Measurements from ENCODE around the gene CDH4. TPM values are rescaled to one million over a fixed set of nuclear protein-coding genes. Genes with fewer than 3 reads are reported as not detected.

The CDH4 gene
- total and polyA plus RNA-seq, 9 of the 15 experiments (the other 6 are each of a cell fraction or from before 2014, with no cell fraction given), result 0.04 TPM; not detected in 8

GRCh38 chr20:61664556-61665320 lies 412.7 kb downstream of the CDH4 start:
- in situ Hi-C loops (cut with MboI) (no loop called here), intact Hi-C loops (cut with micrococcal nuclease) (no loop called here)
- no peak overlapping the region for H3K27ac ChIP-seq (ENCODE audit: extremely low read depth, low read depth, low read length)
- H3K4me1 ChIP-seq (replicated peaks in 1 of 2; ENCODE audit: control insufficient read depth in 2 of 2, insufficient read depth in 2 of 2, low read length in 2 of 2), result no peaks in the 10 kb centered on the region
- H3K9me1 ChIP-seq (ENCODE audit: control insufficient read depth, insufficient read depth, low read length), result no peaks in the 10 kb centered on the region
- ATAC-seq, result no peak
- no peak overlapping the region for H3K9ac ChIP-seq (ENCODE audit: insufficient read depth in 1 of 2, low read depth in 2 of 2, low read length in 2 of 2)
- no peak overlapping the region for H3K4me2 ChIP-seq (ENCODE audit: insufficient read depth, low read length)
- peaks cover 15 to 84% of the 10 kb centered on the region in 2 experiments; a peak in 3 of 5 replicates for H3K27me3 ChIP-seq (ENCODE audit: control insufficient read depth in 2 of 2, insufficient read depth in 2 of 2, low read length in 2 of 2)
- H3K4me3 ChIP-seq, result no peak overlapping the region
- BruUV-seq (replicated peaks), result no TSS peak
- no peak for FAIRE-seq
- H3K36me3 ChIP-seq (ENCODE audit: control insufficient read depth, insufficient read depth, low read length), result no peaks in the 10 kb centered on the region
- no peak for TF ChIP-seq RFX5 (IDR thresholded peaks at IDR 0.05; ENCODE audit: low read depth, low read length)
- 0 out of 2 replicates have a peak, but pooled peaks have one; percentile 4 for TF ChIP-seq ZNF316 (IDR thresholded peaks at IDR 0.05)
- DNase-seq (ENCODE audit: extremely low read depth in 1 of 4, low spot score in 3 of 4), result no peak
- H3K9me3 ChIP-seq (replicated peaks; ENCODE audit: control insufficient read depth, insufficient read depth, low read depth, low read length), result no peaks in the 10 kb centered on the region
- H3K79me2 ChIP-seq (ENCODE audit: control insufficient read depth, insufficient read depth, low read length), result no peaks in the 10 kb centered on the region
- under 1% methylated on average over 19 of the region's 20 CpGs for WGBS (ENCODE audit: insufficient coverage, low coverage, missing lambda C conversion rate)
- ChIA-PET CTCF (ENCODE audit: low intra/inter-chr PET ratio) (no interaction called here), POLR2A (no interaction called here)
- peaks cover 10% of the 10 kb centered on the region for H4K20me1 ChIP-seq (replicated peaks; ENCODE audit: control insufficient read depth, insufficient read depth, low read length)
- H2AFZ ChIP-seq (ENCODE audit: low read depth, low read length), result no peak overlapping the region

- H3K4me1 ChIP-seq (replicated peaks in 1 of 2; ENCODE audit: control insufficient read depth in 2 of 2, insufficient read depth in 2 of 2, low read length in 2 of 2), result no peaks in the 10 kb centered on the region
- no TSS peak for BruUV-seq (replicated peaks)
- intact Hi-C loops (cut with micrococcal nuclease) (no loop called here), in situ Hi-C loops (cut with MboI) (no loop called here)
- no peak for ATAC-seq
- CTCF ChIA-PET (ENCODE audit: low intra/inter-chr PET ratio), result no interaction called here
- H3K36me3 ChIP-seq (ENCODE audit: control insufficient read depth, insufficient read depth, low read length), result no peaks in the 10 kb centered on the region
- POLR2A ChIA-PET, result interaction anchor here (0.8 kb wide), 1 partner anchor 14 kb away, joined by 3 read pairs; no protein-coding TSS in a partner anchor
- H2AFZ ChIP-seq (ENCODE audit: low read depth, low read length), result no peak overlapping the region
- WGBS (ENCODE audit: insufficient coverage, low coverage, missing lambda C conversion rate), result under 1% methylated on average over 32 of the region's 32 CpGs
- H3K4me2 ChIP-seq (ENCODE audit: insufficient read depth, low read length), result no peak overlapping the region
- H3K9me1 ChIP-seq (ENCODE audit: control insufficient read depth, insufficient read depth, low read length), result no peaks in the 10 kb centered on the region
- no peak overlapping the region for H3K27ac ChIP-seq (ENCODE audit: extremely low read depth, low read depth, low read length)
- FAIRE-seq, result no peak
- H4K20me1 ChIP-seq (replicated peaks; ENCODE audit: control insufficient read depth, insufficient read depth, low read length), result peaks cover 10% of the 10 kb centered on the region
- no peak overlapping the region; a peak in 1 of 4 replicates for H3K9ac ChIP-seq (ENCODE audit: insufficient read depth in 1 of 2, low read depth in 2 of 2, low read length in 2 of 2)
- no peak for DNase-seq (ENCODE audit: extremely low read depth in 1 of 4, low spot score in 3 of 4)
- no peak overlapping the region for H3K4me3 ChIP-seq
- H3K27me3 ChIP-seq (ENCODE audit: control insufficient read depth in 2 of 2, insufficient read depth in 2 of 2, low read length in 2 of 2), result peaks cover 15 to 79% of the 10 kb centered on the region in 2 experiments; a peak in 3 of 5 replicates
- H3K79me2 ChIP-seq (ENCODE audit: control insufficient read depth, insufficient read depth, low read length), result no peaks in the 10 kb centered on the region
- no peaks in the 10 kb centered on the region for H3K9me3 ChIP-seq (replicated peaks; ENCODE audit: control insufficient read depth, insufficient read depth, low read depth, low read length)
- TF ChIP-seq RB1 (IDR thresholded peaks at IDR 0.05; ENCODE audit: low read depth) (no peak), BCLAF1 (IDR thresholded peaks at IDR 0.05; ENCODE audit: borderline replicate concordance in 1 of 2, control insufficient read depth in 1 of 2, low read depth in 2 of 2, low read length in 1 of 2) (no peak), PTTG1 (tag; IDR thresholded peaks at IDR 0.05; ENCODE audit: low read depth) (no peak), ZNF449 (CRISPR knock-in tag; IDR thresholded peaks at IDR 0.05) (no peak), ZNF217 (CRISPR knock-in tag; IDR thresholded peaks at IDR 0.05) (no peak), ATF7 (IDR thresholded peaks at IDR 0.05) (no peak)
Observed at GRCh38 chr20:61665528-61666470, 413.7 kb downstream of the CDH4 start.
